Stimulated activated naive CD8-positive, alpha-beta T cell treated with anti-CD3 and anti-CD28 coated beads, Interleukin-15, Interleukin-2, amounts not matched to agents 100 ng/mL and 50 ng/mL, for 24 hours (primary cell): ENCODE measurements around the gene FHL2.
A peak's percentile ranks its signal among the peaks of the same experiment; 100 is the strongest.

Experiments
- H3K27ac Mint-ChIP-seq: one replicate; pipeline ENCODE4 v1.8.0; 2021; ENCODE audit warnings: mild to moderate bottlenecking, mixed read lengths
- H3K27me3 Mint-ChIP-seq: one replicate; pipeline ENCODE4 v1.8.0; 2021; ENCODE audit warnings: mixed read lengths
- H3K36me3 Mint-ChIP-seq: one replicate; pipeline ENCODE4 v1.8.0; 2021; ENCODE audit warnings: low read depth, mixed read lengths
- H3K4me1 Mint-ChIP-seq: one replicate; pipeline ENCODE4 v1.8.0; 2021; ENCODE audit warnings: low read depth, mixed read lengths
- H3K4me3 Mint-ChIP-seq: one replicate; pipeline ENCODE4 v1.8.0; 2021; ENCODE audit warnings: mild to moderate bottlenecking, mixed read lengths
- H3K9me3 Mint-ChIP-seq: one replicate; pipeline ENCODE4 v1.8.0; 2021; ENCODE audit warnings: mixed read lengths

FHL2 gene

GRCh38 chr2:105368759-105369408 is 30.0 kb downstream of the FHL2 start:
- no peaks in the 10 kb centered on the region for H3K9me3 Mint-ChIP-seq
- no peaks in the 10 kb centered on the region for H3K27me3 Mint-ChIP-seq
- H3K4me3 Mint-ChIP-seq = no peak overlapping the region
- peaks cover 3% of the 10 kb centered on the region for H3K36me3 Mint-ChIP-seq
- no peak overlapping the region for H3K27ac Mint-ChIP-seq
- peaks cover 9% of the 10 kb centered on the region for H3K4me1 Mint-ChIP-seq

DNA sequence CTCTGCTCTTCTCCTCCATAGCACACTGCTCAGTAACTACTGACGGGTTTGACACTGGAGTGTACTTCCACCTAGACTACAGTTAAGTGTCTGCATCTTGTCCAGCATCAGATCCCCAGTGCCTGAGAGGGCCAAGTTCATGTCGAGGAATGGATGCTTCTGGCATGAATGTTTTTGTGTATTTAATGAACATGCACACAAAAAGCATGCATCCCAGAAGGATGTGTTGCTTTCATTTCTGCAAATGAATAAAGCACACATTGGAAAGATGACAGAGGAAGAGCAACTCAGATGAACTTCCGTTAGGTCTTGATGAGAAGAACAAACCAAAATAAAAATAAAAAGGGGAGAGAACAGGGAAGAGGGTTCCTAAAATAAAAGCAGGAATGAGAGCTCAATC is 33.6 kb downstream of the FHL2 start:
- Mint-ChIP-seq H3K27me3 (no peaks in the 10 kb centered on the region), H3K36me3 (peaks cover 15% of the 10 kb centered on the region), H3K4me3 (no peak overlapping the region), H3K9me3 (no peaks in the 10 kb centered on the region), H3K27ac (no peak overlapping the region), H3K4me1 (peaks cover 18% of the 10 kb centered on the region)

- no peaks in the 10 kb centered on the region for H3K27me3 Mint-ChIP-seq
- no peak overlapping the region for H3K27ac Mint-ChIP-seq
Measured at GRCh38 chr2:105364436-105365139, 34.3 kb downstream of the FHL2 start.

GRCh38 chr2:105362862-105363591 is 35.8 kb downstream of the FHL2 start:
- peaks cover 27% of the 10 kb centered on the region for H3K36me3 Mint-ChIP-seq
- no peaks in the 10 kb centered on the region for H3K9me3 Mint-ChIP-seq
- H3K4me3 Mint-ChIP-seq = no peak overlapping the region
- H3K27ac Mint-ChIP-seq = no peak overlapping the region
- H3K27me3 Mint-ChIP-seq = no peaks in the 10 kb centered on the region
- peaks cover 10% of the 10 kb centered on the region for H3K4me1 Mint-ChIP-seq

More at GRCh38 chr2:105364436-105365139, 34.3 kb downstream of the FHL2 start:
- no peaks in the 10 kb centered on the region for H3K9me3 Mint-ChIP-seq
- no peak overlapping the region for H3K4me3 Mint-ChIP-seq
- H3K4me1 Mint-ChIP-seq = peaks cover 12% of the 10 kb centered on the region
- peaks cover 19% of the 10 kb centered on the region for H3K36me3 Mint-ChIP-seq

DNA sequence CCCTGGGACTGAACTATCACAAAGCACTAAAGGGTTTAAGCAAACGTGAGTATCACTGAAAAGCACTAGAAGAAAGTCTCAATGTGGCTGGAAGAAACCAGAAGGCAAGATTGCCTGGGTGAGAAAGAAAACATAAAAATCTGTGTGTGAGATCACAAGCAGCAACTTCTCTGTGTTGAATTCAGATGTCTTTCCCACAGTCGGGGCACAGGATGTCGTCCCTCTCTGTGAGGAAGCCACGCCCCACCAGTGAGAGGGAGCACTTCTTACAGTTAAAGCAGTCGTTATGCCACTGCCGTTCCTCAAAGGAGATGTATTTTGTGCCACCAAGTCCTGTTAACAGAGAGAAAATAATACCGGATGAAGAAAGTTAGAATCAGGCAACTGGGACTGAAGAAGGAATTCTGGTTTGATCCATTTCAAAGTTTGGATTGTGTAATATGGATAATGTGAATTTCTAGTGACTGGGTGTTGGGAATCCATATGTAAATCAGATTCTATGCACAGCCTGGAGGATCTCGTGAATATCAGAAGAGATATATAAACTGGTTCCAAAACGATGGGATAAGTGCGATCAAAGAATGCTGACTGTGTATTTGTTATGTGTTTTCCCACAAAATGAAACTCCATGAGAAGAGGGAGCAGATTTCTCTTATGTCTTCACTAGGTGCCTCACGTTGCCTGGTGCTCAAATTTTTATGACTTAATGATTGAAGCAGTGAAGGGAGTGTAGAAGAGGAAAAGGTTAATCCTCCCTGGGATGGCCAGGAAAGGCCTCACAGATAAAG is 37.6 kb downstream of the FHL2 start:
- Mint-ChIP-seq H3K9me3 (no peaks in the 10 kb centered on the region), H3K36me3 (peaks cover 41% of the 10 kb centered on the region), H3K27me3 (no peaks in the 10 kb centered on the region), H3K4me1 (peaks cover 10% of the 10 kb centered on the region), H3K27ac (no peak overlapping the region), H3K4me3 (no peak overlapping the region)

GRCh38 chr2:105358593-105358992 is 40.3 kb downstream of the FHL2 start:
- no peaks in the 10 kb centered on the region for H3K27me3 Mint-ChIP-seq
- no peak overlapping the region for H3K27ac Mint-ChIP-seq
- H3K9me3 Mint-ChIP-seq = peaks cover 4% of the 10 kb centered on the region
- H3K4me3 Mint-ChIP-seq = no peak overlapping the region
- H3K36me3 Mint-ChIP-seq = peaks cover 59% of the 10 kb centered on the region
- H3K4me1 Mint-ChIP-seq = peaks cover 10% of the 10 kb centered on the region

GRCh38 chr2:105357122-105357521 is 41.7 kb downstream of the FHL2 start:
- Mint-ChIP-seq H3K9me3 (peaks cover 4% of the 10 kb centered on the region), H3K4me3 (no peak overlapping the region), H3K36me3 (peaks cover 69% of the 10 kb centered on the region), H3K27me3 (no peaks in the 10 kb centered on the region), H3K27ac (peak overlapping the region; percentile 22), H3K4me1 (peaks cover 10% of the 10 kb centered on the region)

- Mint-ChIP-seq H3K27me3 (no peaks in the 10 kb centered on the region), H3K4me3 (no peak overlapping the region), H3K36me3 (peaks cover 70% of the 10 kb centered on the region), H3K27ac (no peak overlapping the region), H3K4me1 (peaks cover 4% of the 10 kb centered on the region), H3K9me3 (no peaks in the 10 kb centered on the region)
Measured at GRCh38 chr2:105344704-105345345, 54.0 kb downstream of the FHL2 start.

DNA sequence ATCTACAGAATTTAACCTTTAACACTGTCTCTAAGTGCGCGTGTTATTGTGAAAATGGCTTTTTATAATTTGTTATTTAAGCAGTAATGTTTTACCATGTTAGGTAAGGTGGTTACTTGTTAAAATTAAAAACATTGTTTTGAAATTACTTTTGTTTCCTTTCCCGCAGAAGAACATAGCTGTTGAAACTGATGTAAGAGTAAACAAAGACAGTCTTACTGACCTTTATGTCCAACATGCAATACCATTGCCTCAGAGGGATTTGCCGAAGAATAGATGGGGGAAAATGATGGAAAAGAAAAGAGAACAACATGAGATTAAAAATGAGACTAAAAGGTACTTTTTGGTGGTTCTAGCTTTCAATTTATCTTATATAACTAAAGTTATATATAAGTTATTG is 59.4 kb downstream of the FHL2 start:
- Mint-ChIP-seq H3K4me1 (peaks cover 41% of the 10 kb centered on the region), H3K27me3 (no peaks in the 10 kb centered on the region), H3K27ac (no peak overlapping the region), H3K4me3 (peak overlapping the region; percentile 98), H3K36me3 (peaks cover 57% of the 10 kb centered on the region), H3K9me3 (no peaks in the 10 kb centered on the region)

GRCh38 chr2:105338020-105338385 is 60.8 kb downstream of the FHL2 start:
- H3K9me3 Mint-ChIP-seq = no peaks in the 10 kb centered on the region
- H3K4me3 Mint-ChIP-seq = peak overlapping the region; percentile 98
- peak overlapping the region; percentile 92 for H3K27ac Mint-ChIP-seq
- peaks cover 54% of the 10 kb centered on the region for H3K36me3 Mint-ChIP-seq
- peaks cover 41% of the 10 kb centered on the region for H3K4me1 Mint-ChIP-seq
- H3K27me3 Mint-ChIP-seq = no peaks in the 10 kb centered on the region

DNA sequence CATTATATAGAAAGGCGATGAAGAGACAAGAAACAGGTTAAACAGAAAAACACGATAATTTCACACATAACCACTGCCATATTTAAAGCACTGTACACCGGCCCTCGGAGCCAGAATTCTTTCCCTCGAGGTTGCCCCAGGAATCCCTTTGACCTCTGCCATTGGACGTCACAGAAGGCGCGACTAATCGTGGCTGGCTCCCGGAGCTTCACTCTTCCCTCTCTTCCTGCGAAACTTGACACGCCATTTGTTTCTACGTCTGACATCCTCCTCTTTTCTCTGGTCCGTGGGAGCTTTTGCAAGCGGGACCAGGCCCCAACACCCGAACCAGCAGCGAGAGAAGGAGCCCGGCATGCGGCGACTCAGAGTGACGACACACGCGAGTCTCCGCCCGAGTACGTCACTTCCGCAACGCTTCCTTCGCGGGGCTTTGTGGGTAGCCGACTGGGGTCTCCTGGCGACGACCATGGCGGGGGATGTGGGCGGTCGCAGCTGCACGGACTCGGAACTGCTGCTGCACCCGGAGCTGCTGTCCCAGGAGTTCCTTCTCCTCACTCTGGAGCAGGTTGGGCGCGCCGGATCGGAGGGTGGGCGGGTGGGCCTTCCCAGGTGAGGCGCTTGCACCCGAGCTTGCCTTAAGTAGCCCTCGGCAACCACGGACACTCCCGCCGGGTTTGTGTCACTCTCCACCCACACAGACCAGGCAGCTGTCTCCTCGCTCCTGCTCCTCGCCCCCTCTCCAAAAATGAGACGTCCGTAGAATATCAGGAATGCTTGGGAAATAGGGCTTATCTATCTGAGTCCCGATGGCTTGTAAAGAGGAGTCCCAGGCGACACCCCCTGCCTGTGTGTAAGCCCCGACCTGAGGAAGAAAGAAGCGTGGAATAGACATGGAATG is 61.5 kb downstream of the FHL2 start, which contains the start of gene C2orf49:
Gene C2orf49, plus strand, starts transcription at position 419 of the 898 bp plus-strand sequence. Its CDS starts 48 bp downstream, at position 467.
- peak within 1 kb of the TSS; percentile 98 for H3K4me3 Mint-ChIP-seq
- peaks cover 49% of the 10 kb centered on the region for H3K36me3 Mint-ChIP-seq
- H3K4me1 Mint-ChIP-seq = peaks cover 41% of the 10 kb centered on the region
- peak within 1 kb of the TSS; percentile 100 for H3K27ac Mint-ChIP-seq
- H3K27me3 Mint-ChIP-seq = no peaks in the 10 kb centered on the region
- H3K9me3 Mint-ChIP-seq = no peaks in the 10 kb centered on the region

DNA sequence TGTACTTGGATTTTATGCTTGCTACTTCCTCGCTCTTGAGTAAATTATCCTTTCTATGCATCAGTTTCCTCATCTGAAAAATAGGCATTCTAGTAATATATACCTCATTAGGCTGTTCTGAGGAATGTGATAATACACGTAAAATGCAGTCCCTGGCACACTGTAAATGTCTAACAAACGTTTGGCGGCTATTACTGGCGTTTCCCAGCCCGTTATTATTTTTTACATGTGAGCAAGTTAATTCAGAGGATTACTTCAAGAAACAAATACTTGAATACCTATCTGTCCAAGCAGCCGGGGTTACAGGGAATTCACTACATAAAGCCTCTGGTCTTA is 62.1 kb downstream of the FHL2 start:
- H3K36me3 Mint-ChIP-seq = peaks cover 45% of the 10 kb centered on the region
- H3K9me3 Mint-ChIP-seq = no peaks in the 10 kb centered on the region
- H3K27me3 Mint-ChIP-seq = no peaks in the 10 kb centered on the region
- H3K4me1 Mint-ChIP-seq = peaks cover 41% of the 10 kb centered on the region
- peak overlapping the region; percentile 100 for H3K27ac Mint-ChIP-seq
- peak overlapping the region; percentile 98 for H3K4me3 Mint-ChIP-seq

DNA sequence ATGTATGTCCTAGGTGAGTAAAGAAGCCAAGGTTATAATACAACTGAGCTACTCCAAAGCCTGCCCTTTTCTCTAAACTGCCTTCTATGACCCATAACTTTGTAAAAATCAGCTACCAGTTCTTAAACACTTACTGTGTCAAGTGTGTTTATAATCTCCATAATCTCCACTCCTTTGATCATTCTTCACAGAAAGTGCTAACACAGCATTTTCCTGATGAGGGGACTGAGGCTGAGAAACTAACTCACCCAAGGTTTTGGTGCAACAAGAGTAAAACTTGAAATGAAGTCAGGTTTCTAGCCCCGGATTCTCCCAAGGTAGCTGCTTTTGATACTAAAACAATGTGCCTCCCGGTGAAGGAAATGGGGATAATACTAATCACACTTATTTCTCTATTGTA is 63.4 kb downstream of the FHL2 start:
- Mint-ChIP-seq H3K4me1 (peaks cover 48% of the 10 kb centered on the region), H3K27me3 (no peaks in the 10 kb centered on the region), H3K4me3 (peak overlapping the region; percentile 98), H3K36me3 (peaks cover 36% of the 10 kb centered on the region), H3K9me3 (no peaks in the 10 kb centered on the region), H3K27ac (no peak overlapping the region)
